ENCODE results near the gene ITPRIPL1.

The ITPRIPL1 gene

GRCh38 chr2:96361751-96362150, 36.6 kb downstream of the ITPRIPL1 start:
- DNase-seq = no peak

GRCh38 chr2:96369186-96369585, 44.1 kb downstream of the ITPRIPL1 start:
- no peak for DNase-seq

GRCh38 chr2:96374211-96374951, 49.3 kb downstream of the ITPRIPL1 start:
- DNase-seq = peak; percentile 14

All from fibroblast of skin of right quadriceps (primary cell).